Neural progenitor cell (in vitro differentiated cells): ENCODE data around the gene MGLL. TPM values are rescaled to one million over a fixed set of nuclear protein-coding genes. Genes with fewer than 3 reads are reported as not detected.

ENCODE experiments used
- DNase-seq: peaks from one replicate; pipeline ENCODE4 v3.0.0-alpha.2; 2016; ENCODE audit warnings: low spot score
- H2AFZ ChIP-seq: fragments of 200-600 bp; sonication (generic); replicated peaks from 2 replicates; pipeline ENCODE4 v1.6.1; 2016; ENCODE audit warnings: antibody characterized with exemption
- H3F3A ChIP-seq: fragments of 200-600 bp; sonication (generic); 2 replicates; pipeline ENCODE4 v1.6.1; 2016; ENCODE audit warnings: antibody characterized with exemption, low read depth
- H3K27ac ChIP-seq: fragments of 200-600 bp; sonication (generic); 2 replicates; pipeline ENCODE4 v1.5.1; 2016; ENCODE audit warnings: mild to moderate bottlenecking
- H3K27me3 ChIP-seq: fragments of 200-600 bp; sonication (generic); 2 replicates; pipeline ENCODE4 v1.6.1; 2016; ENCODE audit warnings: mild to moderate bottlenecking, moderate library complexity
- H3K36me3 ChIP-seq: fragments of 200-600 bp; sonication (generic); 2 replicates; pipeline ENCODE4 v1.5.1; 2016
- H3K4me1 ChIP-seq: fragments of 200-600 bp; sonication (generic); 2 replicates; pipeline ENCODE4 v1.6.1; 2016; ENCODE audit warnings: mixed run types
- H3K4me2 ChIP-seq: fragments of 200-600 bp; sonication (generic); 2 replicates; pipeline ENCODE4 v1.6.1; 2016
- H3K4me3 ChIP-seq: fragments of 200-600 bp; sonication (generic); 2 replicates; pipeline ENCODE4 v1.5.1; 2016
- H3K79me2 ChIP-seq: fragments of 200-600 bp; sonication (generic); 2 replicates; pipeline ENCODE4 v1.6.1; 2016; ENCODE audit warnings: low read depth
- H3K9ac ChIP-seq: fragments of 200-600 bp; sonication (generic); 2 replicates; pipeline ENCODE4 v1.6.1; 2016
- H3K9me3 ChIP-seq: fragments of 200-600 bp; sonication (generic); 2 replicates; pipeline ENCODE4 v1.5.1; 2016; ENCODE audit warnings: low read depth
- H4K20me1 ChIP-seq: fragments of 200-600 bp; sonication (generic); 2 replicates; pipeline ENCODE4 v1.6.1; 2016; ENCODE audit warnings: low read depth
- H3K27ac Mint-ChIP-seq: 3 replicates; pipeline ENCODE4 v1.8.0; 2021; ENCODE audit warnings: mixed read lengths
- H3K27me3 Mint-ChIP-seq: 2 replicates; pipeline ENCODE4 v1.8.0; 2022; ENCODE audit warnings: low read depth, mild to moderate bottlenecking, inconsistent platforms, moderate library complexity, mixed read lengths; ENCODE audit not compliant: insufficient read depth
- H3K36me3 Mint-ChIP-seq: 3 replicates; pipeline ENCODE4 v1.8.0; 2021; ENCODE audit warnings: mixed read lengths
- H3K4me1 Mint-ChIP-seq: 3 replicates; pipeline ENCODE4 v1.8.0; 2021; ENCODE audit warnings: mixed read lengths
- H3K4me3 Mint-ChIP-seq: 3 replicates; pipeline ENCODE4 v1.8.0; 2021; ENCODE audit warnings: mild to moderate bottlenecking, moderate library complexity, mixed read lengths
- H3K9me3 Mint-ChIP-seq: 3 replicates; pipeline ENCODE4 v1.8.0; 2020; ENCODE audit warnings: mixed read lengths
- EZH2 ChIP-seq: fragments of 200-600 bp; sonication (generic); IDR thresholded peaks from 2 replicates; pipeline ENCODE4 v1.6.1; 2017; ENCODE audit warnings: antibody characterized with exemption, mild to moderate bottlenecking, moderate library complexity
- EZH2phosphoT487 ChIP-seq: fragments of 200-600 bp; sonication (generic); IDR thresholded peaks from 2 replicates; pipeline ENCODE4 v1.6.1; 2017; ENCODE audit warnings: antibody characterized with exemption
- total RNA-seq: library from RNA; depleted of rRNA; stranded (reverse); fragments of >200 nt; gene quantifications from 2 replicates; pipeline ENCODE4 v1.2.3, GENCODE V29; 2015; ENCODE audit warnings: low replicate concordance
- TF ChIP-seq, protein P1 (sequence below): fragments of 200-600 bp; sonication (generic); IDR thresholded peaks from 2 replicates; pipeline ENCODE4 v1.5.1; 2017; ENCODE audit warnings: antibody characterized with exemption, mild to moderate bottlenecking

MGLL gene
- total RNA-seq, 1 donor from 2014 or later = 0.15 TPM

DNA sequence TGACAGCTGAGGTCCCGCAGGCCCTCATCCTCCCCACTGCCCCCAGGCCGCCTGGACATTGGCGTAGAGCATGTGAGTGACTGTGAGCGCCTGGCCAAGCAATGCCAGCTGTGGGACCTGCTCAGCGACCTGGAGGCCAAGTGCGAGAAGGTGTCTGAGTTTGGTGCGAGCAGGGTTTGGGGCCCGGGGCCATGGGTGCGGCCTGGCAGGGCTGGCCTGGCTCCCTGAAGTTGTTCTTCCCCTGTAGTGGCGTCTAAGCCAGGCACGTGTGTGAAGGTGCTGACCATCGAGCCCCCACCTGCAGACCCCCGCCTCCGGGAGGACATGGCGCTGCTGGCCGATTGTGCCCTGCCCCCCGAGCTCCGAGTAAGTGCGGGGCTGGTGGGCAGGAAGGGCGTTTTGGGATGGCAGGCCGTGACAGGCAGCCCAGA is 145.4 kb downstream of the MGLL start:
- Mint-ChIP-seq H3K9me3 (no peaks in the 10 kb centered on the region), H3K4me3 (no peak overlapping the region), H3K36me3 (peaks cover 3% of the 10 kb centered on the region), H3K4me1 (peaks cover 14% of the 10 kb centered on the region), H3K27me3 (peaks cover 6% of the 10 kb centered on the region), H3K27ac (no peak overlapping the region)
- H3K36me3 ChIP-seq = no peaks in the 10 kb centered on the region
- no peak for DNase-seq
- H3K79me2 ChIP-seq = no peaks in the 10 kb centered on the region
- H4K20me1 ChIP-seq = no peaks in the 10 kb centered on the region
- peaks cover 24% of the 10 kb centered on the region for H3K27me3 ChIP-seq
- H3K9ac ChIP-seq = no peak overlapping the region
- no peak overlapping the region for H3K27ac ChIP-seq
- peaks cover 4% of the 10 kb centered on the region for H3F3A ChIP-seq
- H3K4me2 ChIP-seq = no peak overlapping the region
- H3K4me1 ChIP-seq = no peaks in the 10 kb centered on the region
- H2AFZ ChIP-seq = no peak overlapping the region
- TF ChIP-seq, protein P1, sequence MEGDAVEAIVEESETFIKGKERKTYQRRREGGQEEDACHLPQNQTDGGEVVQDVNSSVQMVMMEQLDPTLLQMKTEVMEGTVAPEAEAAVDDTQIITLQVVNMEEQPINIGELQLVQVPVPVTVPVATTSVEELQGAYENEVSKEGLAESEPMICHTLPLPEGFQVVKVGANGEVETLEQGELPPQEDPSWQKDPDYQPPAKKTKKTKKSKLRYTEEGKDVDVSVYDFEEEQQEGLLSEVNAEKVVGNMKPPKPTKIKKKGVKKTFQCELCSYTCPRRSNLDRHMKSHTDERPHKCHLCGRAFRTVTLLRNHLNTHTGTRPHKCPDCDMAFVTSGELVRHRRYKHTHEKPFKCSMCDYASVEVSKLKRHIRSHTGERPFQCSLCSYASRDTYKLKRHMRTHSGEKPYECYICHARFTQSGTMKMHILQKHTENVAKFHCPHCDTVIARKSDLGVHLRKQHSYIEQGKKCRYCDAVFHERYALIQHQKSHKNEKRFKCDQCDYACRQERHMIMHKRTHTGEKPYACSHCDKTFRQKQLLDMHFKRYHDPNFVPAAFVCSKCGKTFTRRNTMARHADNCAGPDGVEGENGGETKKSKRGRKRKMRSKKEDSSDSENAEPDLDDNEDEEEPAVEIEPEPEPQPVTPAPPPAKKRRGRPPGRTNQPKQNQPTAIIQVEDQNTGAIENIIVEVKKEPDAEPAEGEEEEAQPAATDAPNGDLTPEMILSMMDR = no peak
- no peak for TF ChIP-seq EZH2
- no peak for TF ChIP-seq EZH2phosphoT487
- no peak overlapping the region for H3K4me3 ChIP-seq
- H3K9me3 ChIP-seq = no peaks in the 10 kb centered on the region

DNA sequence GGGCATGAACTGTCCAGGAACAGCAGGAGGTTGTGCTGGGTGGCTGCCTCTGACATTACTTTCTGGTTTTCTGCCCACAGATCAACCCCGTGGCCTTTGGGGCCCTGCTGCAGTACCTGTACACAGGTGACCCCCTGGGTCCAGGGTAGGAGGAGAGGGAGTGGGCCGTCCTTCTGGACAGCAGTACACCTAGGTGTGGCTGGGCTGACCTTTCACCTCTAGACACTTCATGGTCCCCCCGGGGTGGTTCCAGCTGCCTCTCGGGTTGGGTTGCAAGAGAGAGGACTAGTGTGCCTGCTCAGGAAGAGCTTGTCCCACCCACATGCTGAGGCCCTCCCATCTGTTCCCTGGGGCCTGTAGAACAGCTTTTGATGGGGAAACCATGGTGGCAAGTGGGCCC is 145.9 kb downstream of the MGLL start:
- Histone ChIP-seq H3K9ac (no peak overlapping the region), H3K4me3 (no peak overlapping the region), H3K79me2 (no peaks in the 10 kb centered on the region), H3F3A (peaks cover 4% of the 10 kb centered on the region), H3K27me3 (peaks cover 28% of the 10 kb centered on the region), H3K4me1 (no peaks in the 10 kb centered on the region), H3K4me2 (no peak overlapping the region), H2AFZ (no peak overlapping the region), H3K27ac (no peak overlapping the region), H4K20me1 (no peaks in the 10 kb centered on the region), H3K9me3 (no peaks in the 10 kb centered on the region), H3K36me3 (no peaks in the 10 kb centered on the region)
- TF ChIP-seq EZH2 (no peak), EZH2phosphoT487 (no peak)
- TF ChIP-seq, protein P1 = no peak
- Mint-ChIP-seq H3K27me3 (peaks cover 6% of the 10 kb centered on the region), H3K36me3 (peaks cover 3% of the 10 kb centered on the region), H3K27ac (no peak overlapping the region), H3K9me3 (no peaks in the 10 kb centered on the region), H3K4me1 (peaks cover 15% of the 10 kb centered on the region), H3K4me3 (no peak overlapping the region)
- DNase-seq = no peak

DNA sequence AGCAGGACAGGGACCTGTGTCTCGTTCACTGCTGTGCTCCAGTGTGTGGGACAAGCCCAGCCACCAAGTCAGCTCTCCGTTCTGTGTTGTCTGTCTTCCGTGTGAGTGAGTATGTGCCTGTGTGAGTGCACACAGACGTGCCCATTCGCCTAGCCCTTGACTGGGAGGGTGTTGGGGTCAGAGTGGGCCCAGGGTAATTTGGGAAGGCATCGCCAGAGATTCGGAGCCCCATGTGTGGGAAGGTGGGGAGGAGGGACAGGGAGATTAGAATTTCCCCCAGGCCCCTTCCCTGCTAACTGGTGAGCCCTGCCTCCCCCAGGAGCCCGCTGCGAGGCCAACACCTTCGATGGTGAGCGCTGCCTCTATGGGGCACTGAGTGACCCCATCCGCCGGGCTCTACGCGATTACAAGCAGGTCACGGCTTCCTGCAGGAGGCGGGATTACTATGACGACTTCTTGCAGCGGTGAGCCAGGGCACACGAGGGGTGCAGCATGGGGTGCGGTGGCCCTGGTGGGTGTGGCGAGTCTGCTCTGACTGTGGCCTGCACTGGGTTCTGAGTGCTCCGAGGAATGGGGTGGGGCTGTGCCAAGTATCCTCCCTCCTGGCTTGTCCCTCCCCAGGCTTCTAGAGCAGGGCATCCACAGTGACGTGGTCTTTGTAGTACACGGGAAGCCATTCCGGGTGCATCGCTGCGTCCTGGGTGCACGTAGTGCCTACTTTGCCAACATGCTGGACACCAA is 146.5 kb downstream of the MGLL start:
- H3K4me3 Mint-ChIP-seq = no peak overlapping the region
- H3F3A ChIP-seq = peaks cover 4% of the 10 kb centered on the region

More for the DNA sequence above, 146.5 kb downstream of the MGLL start:
- H3K9me3 ChIP-seq = no peaks in the 10 kb centered on the region
- H3K79me2 ChIP-seq = no peaks in the 10 kb centered on the region
- H4K20me1 ChIP-seq = no peaks in the 10 kb centered on the region
- Mint-ChIP-seq H3K36me3 (peaks cover 3% of the 10 kb centered on the region), H3K4me1 (peaks cover 14% of the 10 kb centered on the region), H3K27me3 (peaks cover 6% of the 10 kb centered on the region), H3K9me3 (no peaks in the 10 kb centered on the region), H3K27ac (peak overlapping the region; percentile 44)
- no peak for DNase-seq
- no peaks in the 10 kb centered on the region for H3K4me1 ChIP-seq
- no peaks in the 10 kb centered on the region for H3K36me3 ChIP-seq
- no peak overlapping the region for H3K4me3 ChIP-seq
- H3K9ac ChIP-seq = no peak overlapping the region
- H3K27ac ChIP-seq = no peak overlapping the region
- no peak overlapping the region for H2AFZ ChIP-seq
- TF ChIP-seq, protein P1 = no peak
- TF ChIP-seq EZH2phosphoT487 (no peak), EZH2 (no peak)
- no peak overlapping the region for H3K4me2 ChIP-seq
- H3K27me3 ChIP-seq = peaks cover 30% of the 10 kb centered on the region
